Neuronal stem cell (in vitro differentiated cells): ENCODE data around the gene RBMS3.
"Not testable (repeated sequence)": the region's sequence is repeated elsewhere in the genome, so short reads cannot be mapped to it uniquely, and the experiment has no call there.

ENCODE experiments used
- DNase-seq: peaks from one replicate; pipeline ENCODE4 v3.0.0-alpha.2; 2013; ENCODE audit warnings: low spot score
- H2AFZ ChIP-seq: one replicate; pipeline ENCODE4 v1.6.1; 2013; ENCODE audit warnings: mild to moderate bottlenecking, low read length, inconsistent platforms
- H2AK5ac ChIP-seq: 2 replicates; pipeline ENCODE4 v1.6.1; 2013; ENCODE audit warnings: low read depth, mild to moderate bottlenecking, inconsistent platforms, low read length, moderate library complexity, mixed read lengths
- H2BK120ac ChIP-seq: 2 replicates; pipeline ENCODE4 v1.6.1; 2013; ENCODE audit warnings: low read depth, mild to moderate bottlenecking, inconsistent platforms, low read length, moderate library complexity, mixed read lengths
- H2BK12ac ChIP-seq: one replicate; pipeline ENCODE4 v1.6.1; 2013; ENCODE audit warnings: low read length, inconsistent platforms
- H2BK15ac ChIP-seq: 2 replicates; pipeline ENCODE4 v1.6.1; 2013; ENCODE audit warnings: mild to moderate bottlenecking, low read length, inconsistent platforms, mixed read lengths
- H2BK5ac ChIP-seq: one replicate; pipeline ENCODE4 v1.6.1; 2013; ENCODE audit warnings: inconsistent platforms, mild to moderate bottlenecking, low read length, moderate library complexity
- H3K14ac ChIP-seq: one replicate; pipeline ENCODE4 v1.6.1; 2013; ENCODE audit warnings: low read length, inconsistent platforms
- H3K18ac ChIP-seq: 2 replicates; pipeline ENCODE4 v1.6.1; 2013; ENCODE audit warnings: low read length, inconsistent platforms
- H3K23ac ChIP-seq: 2 replicates; pipeline ENCODE4 v1.6.1; 2013; ENCODE audit warnings: low read depth, mild to moderate bottlenecking, mixed read lengths, low read length, inconsistent platforms; ENCODE audit not compliant: poor library complexity
- H3K27ac ChIP-seq: replicated peaks from 3 replicates; pipeline ENCODE4 v1.5.1; 2013; ENCODE audit warnings: low read length, inconsistent platforms
- H3K27me3 ChIP-seq, 3 experiments: 2 replicates each; pipeline ENCODE4 v1.6.1; 2013; ENCODE audit warnings: low read length in 3 of 3, mild to moderate bottlenecking in 2 of 3, inconsistent platforms in 1 of 3, low read depth in 1 of 3, mixed read lengths in 1 of 3, moderate library complexity in 1 of 3; ENCODE audit not compliant: control insufficient read depth in 3 of 3, insufficient read depth in 3 of 3
- H3K36me3 ChIP-seq, 2 donors: replicated peaks in 1 of 2; 2 replicates each; pipeline ENCODE4 v1.6.1; 2013; ENCODE audit warnings: low read length in 2 of 2; ENCODE audit not compliant: control insufficient read depth in 2 of 2, insufficient read depth in 2 of 2
- H3K4ac ChIP-seq: 2 replicates; pipeline ENCODE4 v1.6.1; 2013; ENCODE audit warnings: inconsistent platforms, mild to moderate bottlenecking, low read length, moderate library complexity
- H3K4me1 ChIP-seq, 2 donors: 1 replicate in 1 of 2; 2 replicates in 1 of 2; pipeline ENCODE4 v1.6.1; 2013; ENCODE audit warnings: low read length in 2 of 2, low read depth in 1 of 2; ENCODE audit not compliant: control insufficient read depth in 2 of 2, insufficient read depth in 1 of 2
- H3K4me2 ChIP-seq: one replicate; pipeline ENCODE4 v1.6.1; 2013; ENCODE audit warnings: mild to moderate bottlenecking, low read length, inconsistent platforms; ENCODE audit not compliant: insufficient read depth, poor library complexity, severe bottlenecking
- H3K4me3 ChIP-seq, 2 donors: 2 replicates each; pipeline ENCODE4 v1.5.1; 2013; ENCODE audit warnings: low read length in 2 of 2, mild to moderate bottlenecking in 2 of 2, inconsistent platforms in 1 of 2, moderate library complexity in 1 of 2
- H3K79me1 ChIP-seq: one replicate; pipeline ENCODE4 v1.6.1; 2013; ENCODE audit warnings: low read depth, mild to moderate bottlenecking, inconsistent platforms, low read length, moderate library complexity
- H3K9ac ChIP-seq: one replicate; pipeline ENCODE4 v1.6.1; 2013; ENCODE audit warnings: mild to moderate bottlenecking, low read depth, low read length, inconsistent platforms; ENCODE audit not compliant: poor library complexity
- H3K9me3 ChIP-seq, 2 donors: replicated peaks in 1 of 2; 2 replicates each; pipeline versions ENCODE3 to v1.6.1; 2013; ENCODE audit warnings: low read length in 2 of 2, mild to moderate bottlenecking in 2 of 2, inconsistent platforms in 1 of 2, low read depth in 1 of 2, mixed read lengths in 1 of 2, moderate library complexity in 1 of 2; ENCODE audit not compliant: control insufficient read depth in 2 of 2, insufficient read depth in 1 of 2
- H4K8ac ChIP-seq: one replicate; pipeline ENCODE4 v1.6.1; 2013; ENCODE audit warnings: low read depth, mild to moderate bottlenecking, inconsistent platforms, low read length, moderate library complexity
- H4K91ac ChIP-seq: one replicate; pipeline ENCODE4 v1.6.1; 2013; ENCODE audit warnings: low read length, low read depth, mild to moderate bottlenecking, inconsistent platforms; ENCODE audit not compliant: poor library complexity
- WGBS, 2 donors: extraction: QIAGEN DNeasy Blood & Tissue Kit; methylation state at CpG; one replicate each; pipeline ENCODE4 v1.1.7; 2013; ENCODE audit warnings: missing lambda C conversion rate in 2 of 2, mixed read lengths in 1 of 2; ENCODE audit not compliant: insufficient read length in 2 of 2, insufficient replicate concordance in 1 of 2; ENCODE audit errors: extremely low coverage in 2 of 2; 5-methylcytosine and 5-hydroxymethylcytosine counted together

The RBMS3 gene

GRCh38 chr3:29668233-29668632 lies 387.4 kb downstream of the RBMS3 start:
- Histone ChIP-seq H3K36me3 (no peaks in the 10 kb centered on the region), H4K8ac (no peak overlapping the region), H2BK15ac (no peak overlapping the region), H2BK120ac (no peak overlapping the region), H2BK12ac (no peak overlapping the region), H3K79me1 (no peaks in the 10 kb centered on the region), H3K9me3 (no peaks in the 10 kb centered on the region), H4K91ac (no peak overlapping the region), H3K4me3 (no peak overlapping the region), H3K27me3 (no peaks in the 10 kb centered on the region), H3K9ac (no peak overlapping the region), H2AK5ac (no peak overlapping the region), H3K23ac (no peak overlapping the region), H2AFZ (no peak overlapping the region), H3K4ac (no peak overlapping the region), H3K18ac (no peak overlapping the region), H3K14ac (no peak overlapping the region), H3K27ac (no peak overlapping the region), H2BK5ac (no peak overlapping the region), H3K4me1 (no peaks in the 10 kb centered on the region), H3K4me2 (no peak overlapping the region)
- WGBS, 2 donors = no CpG with 5 or more reads among the region's 2 CpGs
- DNase-seq = no peak

GRCh38 chr3:29668728-29669127 lies 387.9 kb downstream of the RBMS3 start:
- H4K8ac ChIP-seq = no peak overlapping the region
- no peaks in the 10 kb centered on the region for H3K4me1 ChIP-seq
- no peak overlapping the region for H3K9ac ChIP-seq
- H3K18ac ChIP-seq = peak overlapping the region; percentile 52
- H3K27me3 ChIP-seq = no peaks in the 10 kb centered on the region
- no peaks in the 10 kb centered on the region for H3K36me3 ChIP-seq
- H2AK5ac ChIP-seq = no peak overlapping the region
- no CpG with 5 or more reads among the region's 2 CpGs for WGBS, 2 donors
- H3K4me2 ChIP-seq = no peak overlapping the region
- no peak overlapping the region for H3K4me3 ChIP-seq
- no peak overlapping the region for H3K27ac ChIP-seq
- no peak overlapping the region for H2BK15ac ChIP-seq
- H2BK120ac ChIP-seq = no peak overlapping the region
- H3K14ac ChIP-seq = no peak overlapping the region
- no peak for DNase-seq
- no peak overlapping the region for H3K4ac ChIP-seq
- H2BK5ac ChIP-seq = no peak overlapping the region
- H3K79me1 ChIP-seq = no peaks in the 10 kb centered on the region
- no peak overlapping the region for H2AFZ ChIP-seq
- no peaks in the 10 kb centered on the region for H3K9me3 ChIP-seq
- H4K91ac ChIP-seq = no peak overlapping the region
- H2BK12ac ChIP-seq = no peak overlapping the region
- no peak overlapping the region for H3K23ac ChIP-seq

GRCh38 chr3:29670476-29670875 lies 389.6 kb downstream of the RBMS3 start:
- not testable (repeated sequence) for H3K9ac ChIP-seq, H4K91ac ChIP-seq

GRCh38 chr3:29677421-29677820 lies 396.6 kb downstream of the RBMS3 start:
- no peaks in the 10 kb centered on the region for H3K79me1 ChIP-seq
- no peaks in the 10 kb centered on the region for H3K27me3 ChIP-seq
- no peak overlapping the region for H2BK12ac ChIP-seq
- no peak overlapping the region for H3K9ac ChIP-seq
- no peak overlapping the region for H3K4me2 ChIP-seq
- no peak overlapping the region for H3K18ac ChIP-seq
- H3K14ac ChIP-seq = no peak overlapping the region
- H2AFZ ChIP-seq = no peak overlapping the region
- no peak overlapping the region for H3K4ac ChIP-seq
- H2AK5ac ChIP-seq = no peak overlapping the region
- H2BK5ac ChIP-seq = no peak overlapping the region
- H3K4me3 ChIP-seq = no peak overlapping the region
- H3K4me1 ChIP-seq = peaks cover 0 to under 1% of the 10 kb centered on the region in 2 donors
- H3K23ac ChIP-seq = no peak overlapping the region
- H2BK15ac ChIP-seq = no peak overlapping the region
- WGBS, 2 donors = no CpG with 5 or more reads among the region's 1 CpG
- no peak overlapping the region for H4K91ac ChIP-seq
- H3K27ac ChIP-seq = no peak overlapping the region
- H4K8ac ChIP-seq = no peak overlapping the region
- no peaks in the 10 kb centered on the region for H3K36me3 ChIP-seq
- DNase-seq = no peak
- no peak overlapping the region for H2BK120ac ChIP-seq
- H3K9me3 ChIP-seq = no peaks in the 10 kb centered on the region

More at GRCh38 chr3:29670476-29670875, 389.6 kb downstream of the RBMS3 start:
- H2BK15ac ChIP-seq, DNase-seq, H3K27me3 ChIP-seq, H2BK5ac ChIP-seq, H3K14ac ChIP-seq, H3K23ac ChIP-seq, H3K79me1 ChIP-seq, H2BK12ac ChIP-seq, H3K36me3 ChIP-seq, H3K4ac ChIP-seq, H2BK120ac ChIP-seq, H3K4me1 ChIP-seq, H4K8ac ChIP-seq, H3K18ac ChIP-seq, H2AK5ac ChIP-seq, H3K4me3 ChIP-seq, H3K27ac ChIP-seq, H3K9me3 ChIP-seq, H3K4me2 ChIP-seq: not testable (repeated sequence)
- no CpG with 5 or more reads among the region's 7 CpGs for WGBS, 2 donors
- H2AFZ ChIP-seq = peak overlapping the region; percentile 56
